GM12878 (cell line): ENCODE measurements around the gene ANKRD55. TPM values are rescaled to one million over a fixed set of nuclear protein-coding genes. Genes with fewer than 3 reads are reported as not detected.

ENCODE experiments used
- ATAC-seq: fragments of 200-7000 bp; cut with Tn5 transposase; 3 replicates; pipeline ENCODE4 v1.9.1; 2020; ENCODE audit warnings: mild to moderate bottlenecking, moderate library complexity
- BruUV-seq: library from RNA; stranded (reverse); fragments of 400-500 nt; replicated peaks from 2 replicates; lab custom pipeline; 2021; lab: Mats Ljungman, UMichigan
- CTCF ChIA-PET: fragments of 300-600 bp; sonication (Branson Sonifier 250); formaldehyde crosslinking; extraction: SDS; loops from one replicate; lab custom pipeline; 2021; ENCODE audit warnings: inconsistent platforms; lab: Yijun Ruan, JAX
- POLR2A ChIA-PET: fragments of 350-600 bp; formaldehyde crosslinking; extraction: SDS; loops from one replicate; lab custom pipeline; 2021; ENCODE audit warnings: inconsistent platforms; lab: Charles Lee
- RAD21 ChIA-PET: fragments of 300-600 bp; sonication (Branson Sonifier 250); formaldehyde crosslinking; loops from one replicate; lab custom pipeline; 2023; ENCODE audit warnings: antibody characterized with exemption; ENCODE audit not compliant: unreplicated experiment; lab: Charles Lee
- SMC1A ChIA-PET: fragments of 300-600 bp; sonication (Branson Sonifier 250); formaldehyde crosslinking; loops from one replicate; lab custom pipeline; 2023; ENCODE audit not compliant: unreplicated experiment, uncharacterized antibody; lab: Charles Lee
- DNase-seq: peaks from one replicate; pipeline ENCODE4 v3.0.0-alpha.2; 2011; ENCODE audit warnings: low read depth, low spot score
- FAIRE-seq: peaks from 3 replicates; lab custom pipeline; 2011; peaks lifted over from hg19 to GRCh38; lab: Jason Lieb, UNC
- H2AFZ ChIP-seq: 2 replicates; pipeline ENCODE4 v1.6.0; 2011; ENCODE audit warnings: low read depth, low read length, control low read depth; ENCODE audit not compliant: control insufficient read depth
- H3K27ac ChIP-seq: 2 replicates; pipeline ENCODE4 v1.5.1; 2011; ENCODE audit warnings: control low read depth; ENCODE audit not compliant: control insufficient read depth, insufficient read depth
- H3K27me3 ChIP-seq, 2 experiments: replicated peaks in 1 of 2; 2 replicates each; pipeline versions ENCODE4 v1.6.0 to v1.6.1; 2011; ENCODE audit warnings: low read length in 1 of 2; ENCODE audit not compliant: control insufficient read depth in 2 of 2, insufficient read depth in 2 of 2
- H3K36me3 ChIP-seq, 2 experiments: 2 replicates each; pipeline ENCODE4 v1.5.1; 2011; ENCODE audit warnings: low read length in 1 of 2; ENCODE audit not compliant: control insufficient read depth in 2 of 2, insufficient read depth in 2 of 2
- H3K4me1 ChIP-seq: 2 replicates; pipeline ENCODE4 v1.6.1; 2011; ENCODE audit warnings: mild to moderate bottlenecking, low read length, moderate library complexity, mixed read lengths; ENCODE audit not compliant: control insufficient read depth, insufficient read depth
- H3K4me2 ChIP-seq: 2 replicates; pipeline ENCODE4 v1.6.0; 2011; ENCODE audit warnings: control low read depth; ENCODE audit not compliant: control insufficient read depth, insufficient read depth
- H3K4me3 ChIP-seq: fragments of 200-600 bp; sonication (generic); 2 replicates; pipeline ENCODE4 v1.5.1; 2016
- H3K79me2 ChIP-seq: 2 replicates; pipeline ENCODE4 v1.6.0; 2011; ENCODE audit warnings: low read length; ENCODE audit not compliant: control insufficient read depth, insufficient read depth
- H3K9ac ChIP-seq: 2 replicates; pipeline ENCODE4 v1.8.0; 2011; ENCODE audit warnings: low read length, control low read depth, mixed read lengths; ENCODE audit not compliant: control insufficient read depth, insufficient read depth
- H3K9me3 ChIP-seq: replicated peaks from 3 replicates; pipeline ENCODE4 v1.5.1; 2011; ENCODE audit warnings: mild to moderate bottlenecking, low read length; ENCODE audit not compliant: control insufficient read depth, insufficient read depth
- H4K20me1 ChIP-seq: 2 replicates; pipeline ENCODE4 v1.6.0; 2011; ENCODE audit not compliant: control insufficient read depth, insufficient read depth
- CEBPB ChIP-seq, 2 experiments: fragments of 150-350 bp in 1 of 2; IDR thresholded peaks; 2 replicates each; pipeline ENCODE4 v1.6.1; 2012 to 2014; ENCODE audit warnings: low read depth in 2 of 2, low read length in 2 of 2, borderline replicate concordance in 1 of 2, inconsistent platforms in 1 of 2
- CHD4 ChIP-seq: fragments of 200-600 bp; sonication (generic); IDR thresholded peaks from 2 replicates; pipeline ENCODE4 v1.6.1; 2016; ENCODE audit warnings: mild to moderate bottlenecking
- CREM ChIP-seq: IDR thresholded peaks from 2 replicates; pipeline ENCODE4 v1.6.1; 2014; ENCODE audit warnings: antibody characterized with exemption, low read depth
- FOS ChIP-seq: IDR thresholded peaks from 3 replicates; pipeline ENCODE4 v1.6.1; 2011; ENCODE audit warnings: borderline replicate concordance; ENCODE audit not compliant: insufficient read length; ENCODE audit errors: extremely low read depth
- IKZF2 ChIP-seq, 2 experiments: fragments of 450-650 bp; IDR thresholded peaks; 2 replicates each; pipeline ENCODE4 v1.6.1; 2017; ENCODE audit warnings: mild to moderate bottlenecking in 2 of 2, moderate library complexity in 2 of 2
- MEF2A ChIP-seq: IDR thresholded peaks from 2 replicates; pipeline ENCODE4 v1.6.1; 2011; ENCODE audit warnings: low read depth, mild to moderate bottlenecking, low read length, moderate library complexity; ENCODE audit not compliant: insufficient read depth
- MTA2 ChIP-seq: fragments of 450-650 bp; IDR thresholded peaks from 2 replicates; pipeline ENCODE4 v1.6.1; 2016; ENCODE audit warnings: low read depth, mild to moderate bottlenecking, moderate library complexity
- RBBP5 ChIP-seq: fragments of 200-600 bp; sonication (generic); conservative IDR thresholded peaks from 2 replicates; pipeline ENCODE4 v1.6.1; 2016
- SMARCA5 ChIP-seq: fragments of 450-650 bp; IDR thresholded peaks from 2 replicates; pipeline ENCODE4 v1.6.1; 2017; ENCODE audit warnings: mild to moderate bottlenecking
- SMC3 ChIP-seq: IDR thresholded peaks from 2 replicates; pipeline ENCODE4 v1.6.1; 2011; ENCODE audit warnings: low read length, improper control_type of control experiment, borderline replicate concordance
- SP1 ChIP-seq: IDR thresholded peaks from one replicate; pipeline ENCODE4 v1.6.1; 2011; ENCODE audit warnings: low read depth, low read length
- TAF1 ChIP-seq: IDR thresholded peaks from 2 replicates; pipeline ENCODE4 v1.6.1; 2011; ENCODE audit warnings: mild to moderate bottlenecking, low read depth, low read length, borderline replicate concordance
- YY1 ChIP-seq: IDR thresholded peaks from 2 replicates; pipeline ENCODE4 v1.6.1; 2011; ENCODE audit warnings: low read depth, mild to moderate bottlenecking, low read length
- ZNF217 ChIP-seq: fragments of 450-650 bp; IDR thresholded peaks from 2 replicates; pipeline ENCODE4 v1.6.1; 2017; ENCODE audit warnings: antibody characterized with exemption, mild to moderate bottlenecking
- ZSCAN29 ChIP-seq: fragments of 450-650 bp; IDR thresholded peaks from 2 replicates; pipeline ENCODE4 v1.6.1; 2017; ENCODE audit warnings: mild to moderate bottlenecking, moderate library complexity
- WGBS: methylation state at CpG from one replicate; pipeline ENCODE4 v1.1.6; 2016; ENCODE audit warnings: low lambda C conversion rate; ENCODE audit not compliant: insufficient replicate concordance, insufficient coverage; ENCODE audit errors: missing lambda C conversion rate; 5-methylcytosine and 5-hydroxymethylcytosine counted together
- in situ Hi-C: fragments of 300-500 bp; cut with MboI; formaldehyde crosslinking; loops from 9 replicates; pipeline ENCODE4 v1.14.3; 2018; ENCODE audit warnings: mixed read lengths
- intact Hi-C: fragments of 100-400 bp; cut with micrococcal nuclease; formaldehyde crosslinking; loops from one replicate; pipeline ENCODE4 v1.14.2; 2022; ENCODE audit not compliant: unreplicated experiment
- polyA plus RNA-seq, 11 experiments: library from polyadenylated mRNA; depleted of rRNA in 4 of 11; unstranded in 6 of 11; stranded (reverse) in 5 of 11; fragments of >200 nt; fragmentation: Nextera tagmentation in 4 of 11; fragmentation: Illumina TruSeq in 1 of 11; extraction: Ambion mirVana in 4 of 11; extraction: Trizol in 1 of 11; gene quantifications; 1 replicate in 1 of 11; 2 replicates in 10 of 11; pipeline versions ENCODE4 v1.2.1 to v1.2.3, GENCODE V29; 2011 to 2016; ENCODE audit warnings: inconsistent platforms in 2 of 11, missing spikeins in 2 of 11, low read depth in 1 of 11
- total RNA-seq, 4 experiments: library from RNA; depleted of rRNA in 3 of 4; stranded (reverse); fragments of >200 nt in 3 of 4; fragmentation: Illumina TruSeq in 1 of 4; extraction: Trizol in 1 of 4; gene quantifications; 2 replicates each; pipeline versions ENCODE4 v1.2.1 to v1.2.3, GENCODE V29; 2013 to 2021
- TF ChIP-seq, protein P1 (sequence below): IDR thresholded peaks from 2 replicates; pipeline ENCODE4 v1.6.1; 2012; ENCODE audit warnings: improper control_type of control experiment, low read depth, low read length; ENCODE audit not compliant: insufficient replicate concordance

Gene ANKRD55
- total and polyA plus RNA-seq, 10 of the 15 experiments (the other 5 are each of a cell fraction or from before 2014, with no cell fraction given) = 0.04 TPM; not detected in 9

GRCh38 chr5:56081053-56081642 is 152.0 kb downstream of the ANKRD55 start (continued):
- TF ChIP-seq, protein P1, sequence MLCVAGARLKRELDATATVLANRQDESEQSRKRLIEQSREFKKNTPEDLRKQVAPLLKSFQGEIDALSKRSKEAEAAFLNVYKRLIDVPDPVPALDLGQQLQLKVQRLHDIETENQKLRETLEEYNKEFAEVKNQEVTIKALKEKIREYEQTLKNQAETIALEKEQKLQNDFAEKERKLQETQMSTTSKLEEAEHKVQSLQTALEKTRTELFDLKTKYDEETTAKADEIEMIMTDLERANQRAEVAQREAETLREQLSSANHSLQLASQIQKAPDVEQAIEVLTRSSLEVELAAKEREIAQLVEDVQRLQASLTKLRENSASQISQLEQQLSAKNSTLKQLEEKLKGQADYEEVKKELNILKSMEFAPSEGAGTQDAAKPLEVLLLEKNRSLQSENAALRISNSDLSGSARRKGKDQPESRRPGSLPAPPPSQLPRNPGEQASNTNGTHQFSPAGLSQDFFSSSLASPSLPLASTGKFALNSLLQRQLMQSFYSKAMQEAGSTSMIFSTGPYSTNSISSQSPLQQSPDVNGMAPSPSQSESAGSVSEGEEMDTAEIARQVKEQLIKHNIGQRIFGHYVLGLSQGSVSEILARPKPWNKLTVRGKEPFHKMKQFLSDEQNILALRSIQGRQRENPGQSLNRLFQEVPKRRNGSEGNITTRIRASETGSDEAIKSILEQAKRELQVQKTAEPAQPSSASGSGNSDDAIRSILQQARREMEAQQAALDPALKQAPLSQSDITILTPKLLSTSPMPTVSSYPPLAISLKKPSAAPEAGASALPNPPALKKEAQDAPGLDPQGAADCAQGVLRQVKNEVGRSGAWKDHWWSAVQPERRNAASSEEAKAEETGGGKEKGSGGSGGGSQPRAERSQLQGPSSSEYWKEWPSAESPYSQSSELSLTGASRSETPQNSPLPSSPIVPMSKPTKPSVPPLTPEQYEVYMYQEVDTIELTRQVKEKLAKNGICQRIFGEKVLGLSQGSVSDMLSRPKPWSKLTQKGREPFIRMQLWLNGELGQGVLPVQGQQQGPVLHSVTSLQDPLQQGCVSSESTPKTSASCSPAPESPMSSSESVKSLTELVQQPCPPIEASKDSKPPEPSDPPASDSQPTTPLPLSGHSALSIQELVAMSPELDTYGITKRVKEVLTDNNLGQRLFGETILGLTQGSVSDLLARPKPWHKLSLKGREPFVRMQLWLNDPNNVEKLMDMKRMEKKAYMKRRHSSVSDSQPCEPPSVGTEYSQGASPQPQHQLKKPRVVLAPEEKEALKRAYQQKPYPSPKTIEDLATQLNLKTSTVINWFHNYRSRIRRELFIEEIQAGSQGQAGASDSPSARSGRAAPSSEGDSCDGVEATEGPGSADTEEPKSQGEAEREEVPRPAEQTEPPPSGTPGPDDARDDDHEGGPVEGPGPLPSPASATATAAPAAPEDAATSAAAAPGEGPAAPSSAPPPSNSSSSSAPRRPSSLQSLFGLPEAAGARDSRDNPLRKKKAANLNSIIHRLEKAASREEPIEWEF = peak; percentile 10
- 0 out of 4 replicates have a peak, but pooled peaks of 1 of the 2 experiments have one; percentile 14 for TF ChIP-seq IKZF2 (IDR thresholded peaks at IDR 0.05)

DNA sequence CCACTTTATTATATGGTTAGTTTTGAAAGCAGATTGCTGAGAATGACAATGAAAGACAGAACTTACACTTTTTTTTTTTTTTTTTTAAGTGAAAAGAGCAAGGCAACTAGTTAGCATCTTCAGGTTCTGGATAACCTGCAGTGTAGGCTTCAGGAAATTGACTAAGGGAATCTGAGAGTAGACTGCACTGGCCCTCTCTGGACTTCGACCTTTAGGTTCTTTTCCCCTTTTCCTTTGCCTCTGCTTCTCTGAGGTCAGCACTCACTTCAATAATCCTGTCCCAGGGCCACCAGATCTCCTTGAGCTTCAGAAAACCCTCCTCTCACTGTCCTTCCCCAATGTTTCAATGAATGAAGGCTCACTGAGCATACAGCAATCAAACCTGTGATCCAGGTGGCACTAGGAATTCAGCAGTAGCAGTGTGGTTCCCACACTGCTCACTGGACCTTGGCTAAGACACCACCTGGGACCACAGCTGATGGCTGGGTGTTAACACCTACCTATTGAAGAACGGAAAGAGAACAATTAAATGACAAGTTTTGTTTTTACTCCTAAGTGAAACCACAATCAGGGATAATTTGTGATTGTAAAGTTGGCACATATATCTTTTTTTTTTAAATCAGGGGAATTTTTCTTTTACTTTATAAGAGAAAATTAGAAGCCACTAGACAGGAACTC is 152.6 kb downstream of the ANKRD55 start:
- peak overlapping the region; percentile 57; the same call in 1 of the 2 replicates for H3K9ac ChIP-seq
- H3K36me3 ChIP-seq = no peaks in the 10 kb centered on the region
- intact Hi-C loops (loop anchor here (1.0 to 2.0 kb wide), 6 partner anchors 15 to 121 kb away; no protein-coding TSS in a partner anchor), in situ Hi-C loops (no loop called here)
- ChIA-PET CTCF (interaction anchor here (0.7 to 4.6 kb wide), 12 partner anchors 9 to 120 kb away, joined by 3 to 24 read pairs (median 4); no protein-coding TSS in a partner anchor), RAD21 (interaction anchor here (0.6 to 6.0 kb wide), 25 partner anchors 9 to 177 kb away, joined by 3 to 92 read pairs (median 5); partner anchors contain the start of gene IL6ST), POLR2A (interaction anchor here (0.5 to 4.2 kb wide), 15 partner anchors 9 to 106 kb away, joined by 3 to 38 read pairs (median 4); partner anchors contain the start of gene IL6ST), SMC1A (interaction anchor here (0.6 to 7.8 kb wide), 27 partner anchors 9 to 740 kb away, joined by 3 to 130 read pairs (median 6); no protein-coding TSS in a partner anchor)
- no peaks in the 10 kb centered on the region for H3K79me2 ChIP-seq
- FAIRE-seq = peak; percentile 73
- BruUV-seq = no TSS peak
- no peaks in the 10 kb centered on the region; the same call in 2 of the 3 replicates for H3K9me3 ChIP-seq
- peak overlapping the region; percentile 62 for H3K4me2 ChIP-seq
- no peak overlapping the region for H3K4me3 ChIP-seq
- peaks cover 21% of the 10 kb centered on the region for H3K4me1 ChIP-seq
- 0% methylated on average over 2 of the region's 2 CpGs for WGBS
- peak overlapping the region; percentile 84 for H3K27ac ChIP-seq
- H3K27me3 ChIP-seq = no peaks in the 10 kb centered on the region
- DNase-seq = peak; percentile 98
- H2AFZ ChIP-seq = no peak overlapping the region
- no peaks in the 10 kb centered on the region for H4K20me1 ChIP-seq
- ATAC-seq = peak; percentile 82
- TF ChIP-seq CEBPB (IDR thresholded peaks at IDR 0.05; ENCODE audit: borderline replicate concordance in 1 of 2, low read depth in 2 of 2, low read length in 2 of 2) (no peak), RBBP5 (no peak), YY1 (no peak), SMC3 (no peak), MTA2 (peak; percentile 99), ZSCAN29 (no peak), SMARCA5 (peak; percentile 2; the same call in 1 of the 2 replicates), CHD4 (no peak), TAF1 (no peak), MEF2A (peak; percentile 38; the same call in 1 of the 2 replicates), CREM (no peak), SP1 (peak; percentile 33), ZNF217 (peak; percentile 88; the same call in 1 of the 2 replicates), FOS (no peak)
